ENCODE results near the gene HNRNPA2B1. TPM values are rescaled to one million over a fixed set of nuclear protein-coding genes. Genes with fewer than 3 reads are reported as not detected.
"Not testable (repeated sequence)": the region's sequence is repeated elsewhere in the genome, so short reads cannot be mapped to it uniquely, and the experiment has no call there.

The HNRNPA2B1 gene
- total RNA-seq, 1 donor from 2014 or later: 57.0 TPM

- H3K27me3 ChIP-seq: no peaks in the 10 kb centered on the region
- H3K4me1 ChIP-seq: peaks cover 0 to 6% of the 10 kb centered on the region in 2 donors
- no peak overlapping the region for H3K27ac ChIP-seq
- peaks cover 26 to 44% of the 10 kb centered on the region in 2 donors for H3K36me3 ChIP-seq
- intact Hi-C loops (cut with DNase I): no loop called here
- no peaks in the 10 kb centered on the region for H3K9me3 ChIP-seq
- no peak for DNase-seq (ENCODE audit: low spot score in 2 of 2)
- TF ChIP-seq CTCF (IDR thresholded peaks at IDR 0.05): no peak
- no peak overlapping the region for H3K4me3 ChIP-seq
Observed at GRCh38 chr7:26185844-26186180, 14.7 kb downstream of the HNRNPA2B1 start.

DNA sequence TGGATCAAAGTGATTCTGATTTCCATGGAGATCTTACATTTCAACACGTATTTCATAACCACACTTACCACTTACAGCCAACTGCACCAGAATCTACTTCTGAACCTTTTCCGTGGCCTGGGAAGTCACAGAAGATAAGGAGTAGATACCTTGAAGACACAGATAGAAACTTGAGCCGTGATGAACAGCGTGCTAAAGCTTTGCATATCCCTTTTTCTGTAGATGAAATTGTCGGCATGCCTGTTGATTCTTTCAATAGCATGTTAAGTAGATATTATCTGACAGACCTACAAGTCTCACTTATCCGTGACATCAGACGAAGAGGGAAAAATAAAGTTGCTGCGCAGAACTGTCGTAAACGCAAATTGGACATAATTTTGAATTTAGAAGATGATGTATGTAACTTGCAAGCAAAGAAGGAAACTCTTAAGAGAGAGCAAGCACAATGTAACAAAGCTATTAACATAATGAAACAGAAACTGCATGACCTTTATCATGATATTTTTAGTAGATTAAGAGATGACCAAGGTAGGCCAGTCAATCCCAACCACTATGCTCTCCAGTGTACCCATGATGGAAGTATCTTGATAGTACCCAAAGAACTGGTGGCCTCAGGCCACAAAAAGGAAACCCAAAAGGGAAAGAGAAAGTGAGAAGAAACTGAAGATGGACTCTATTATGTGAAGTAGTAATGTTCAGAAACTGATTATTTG is 15.3 kb downstream of the HNRNPA2B1 start:
- Histone ChIP-seq H3K4me1 (peaks cover 0 to 2% of the 10 kb centered on the region in 2 donors), H3K4me3 (no peak overlapping the region), H3K36me3 (peaks cover 21 to 39% of the 10 kb centered on the region in 2 donors), H3K9me3 (no peaks in the 10 kb centered on the region), H3K27me3 (no peaks in the 10 kb centered on the region), H3K27ac (no peak overlapping the region)
- TF ChIP-seq CTCF (IDR thresholded peaks at IDR 0.05): no peak
- intact Hi-C loops (cut with DNase I): no loop called here
- DNase-seq (ENCODE audit: low spot score in 2 of 2): no peak

DNA sequence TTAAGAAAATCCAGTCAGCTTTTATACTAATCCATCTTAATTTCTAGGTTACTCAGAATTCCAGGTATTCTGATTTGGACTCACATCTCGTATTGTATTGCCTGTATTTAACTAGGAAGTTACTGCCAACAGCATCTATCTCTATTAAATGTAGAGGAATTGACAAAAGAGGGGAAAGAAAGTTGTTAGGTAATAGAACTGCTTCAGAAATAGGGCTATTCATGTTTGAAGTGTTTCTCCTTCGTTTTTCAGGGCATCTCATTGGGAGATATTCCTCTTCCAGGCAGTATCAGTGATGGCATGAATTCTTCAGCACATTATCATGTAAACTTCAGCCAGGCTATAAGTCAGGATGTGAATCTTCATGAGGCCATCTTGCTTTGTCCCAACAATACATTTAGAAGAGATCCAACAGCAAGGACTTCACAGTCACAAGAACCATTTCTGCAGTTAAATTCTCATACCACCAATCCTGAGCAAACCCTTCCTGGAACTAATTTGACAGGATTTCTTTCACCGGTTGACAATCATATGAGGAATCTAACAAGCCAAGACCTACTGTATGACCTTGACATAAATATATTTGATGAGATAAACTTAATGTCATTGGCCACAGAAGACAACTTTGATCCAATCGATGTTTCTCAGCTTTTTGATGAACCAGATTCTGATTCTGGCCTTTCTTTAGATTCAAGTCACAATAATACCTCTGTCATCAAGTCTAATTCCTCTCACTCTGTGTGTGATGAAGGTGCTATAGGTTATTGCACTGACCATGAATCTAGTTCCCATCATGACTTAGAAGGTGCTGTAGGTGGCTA is 16.1 kb downstream of the HNRNPA2B1 start:
- Histone ChIP-seq H3K36me3 (peaks cover 14 to 31% of the 10 kb centered on the region in 2 donors), H3K27ac (peak overlapping the region in 1 of 2 donors; percentile 3)
- intact Hi-C loops (cut with DNase I); H3K4me1 ChIP-seq; DNase-seq (ENCODE audit: low spot score in 2 of 2); H3K27me3 ChIP-seq; H3K4me3 ChIP-seq; H3K9me3 ChIP-seq: not testable (repeated sequence)

GRCh38 chr7:26183545-26184280 is 16.8 kb downstream of the HNRNPA2B1 start:
- H3K27me3 ChIP-seq: no peaks in the 10 kb centered on the region
- DNase-seq (ENCODE audit: low spot score in 2 of 2): no peak
- H3K27ac ChIP-seq: peak overlapping the region in 1 of 2 donors; percentile 3
- H3K4me3 ChIP-seq: no peak overlapping the region
- peaks cover 0 to 2% of the 10 kb centered on the region in 2 donors for H3K4me1 ChIP-seq
- intact Hi-C loops (cut with DNase I): no loop called here
- TF ChIP-seq CTCF (IDR thresholded peaks at IDR 0.05): no peak
- H3K9me3 ChIP-seq: no peaks in the 10 kb centered on the region
- H3K36me3 ChIP-seq: peaks cover 6 to 23% of the 10 kb centered on the region in 2 donors

GRCh38 chr7:26182706-26183105 is 17.8 kb downstream of the HNRNPA2B1 start:
- no peak for DNase-seq (ENCODE audit: low spot score in 2 of 2)
- no peak overlapping the region for H3K27ac ChIP-seq

More at GRCh38 chr7:26182706-26183105, 17.8 kb downstream of the HNRNPA2B1 start:
- TF ChIP-seq CTCF (IDR thresholded peaks at IDR 0.05): no peak
- intact Hi-C loops (cut with DNase I): no loop called here
- H3K9me3 ChIP-seq: no peaks in the 10 kb centered on the region
- H3K27me3 ChIP-seq: no peaks in the 10 kb centered on the region
- peaks cover 0 to 2% of the 10 kb centered on the region in 2 donors for H3K4me1 ChIP-seq
- no peak overlapping the region for H3K4me3 ChIP-seq
- peaks cover 0 to 13% of the 10 kb centered on the region in 2 donors for H3K36me3 ChIP-seq
